ENCODE measurements around the gene TMEM106C. TPM values are rescaled to one million over a fixed set of nuclear protein-coding genes. Genes with fewer than 3 reads are reported as not detected.

TMEM106C gene
- polyA plus RNA-seq, 3 donors, result 8.7 to 9.7 (median 9.0) TPM

DNA sequence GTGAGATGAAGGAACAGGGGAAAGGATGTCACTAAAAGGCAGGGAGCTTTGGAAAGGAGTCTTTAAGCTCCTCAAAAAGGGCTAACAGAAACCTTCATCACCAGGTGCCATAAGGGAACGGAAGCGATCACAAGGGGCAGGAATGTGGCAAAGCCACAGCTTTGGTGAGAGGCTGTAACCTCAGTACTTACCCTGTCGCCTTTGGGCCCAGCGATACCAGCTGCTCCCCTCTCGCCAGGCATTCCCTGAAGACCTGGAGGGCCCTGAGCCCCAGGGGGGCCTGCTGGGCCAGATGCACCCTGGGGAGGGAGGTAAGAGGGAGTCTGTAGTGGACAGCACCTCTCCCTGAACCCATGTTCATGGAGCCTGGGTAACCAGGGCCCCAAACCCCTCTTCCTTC lies 18.9 kb downstream of the TMEM106C start:
- Mint-ChIP-seq H3K9me3 (no peaks in the 10 kb centered on the region), H3K36me3 (no peaks in the 10 kb centered on the region), H3K4me3 (no peak overlapping the region), H3K27me3 (ENCODE audit: low read depth in 3 of 3) (peaks cover 5 to 11% (median 6%) of the 10 kb centered on the region in 3 donors), H3K4me1 (no peaks in the 10 kb centered on the region), H3K27ac (no peak overlapping the region)
- Histone ChIP-seq H3K4me2 (replicated peaks; ENCODE audit: extremely low read depth, low read length, poor library complexity, severe bottlenecking) (no peak overlapping the region), H3K9ac (ENCODE audit: insufficient read depth, low read length, poor library complexity, severe bottlenecking) (no peak overlapping the region), H3K27ac (ENCODE audit: low read depth in 1 of 2, low read length in 2 of 2) (no peak overlapping the region), H2AFZ (ENCODE audit: insufficient read depth, low read depth, low read length, poor library complexity, severe bottlenecking) (no peak overlapping the region), H3K4me1 (ENCODE audit: control insufficient read depth in 1 of 2, insufficient read depth in 2 of 2, low read length in 2 of 2) (no peaks in the 10 kb centered on the region), H3K4me3 (replicated peaks in 1 of 3; ENCODE audit: low read depth in 2 of 3, low read length in 3 of 3) (no peak overlapping the region), H3K79me2 (ENCODE audit: insufficient read depth, low read length) (no peaks in the 10 kb centered on the region), H4K20me1 (ENCODE audit: insufficient read depth, low read length) (no peaks in the 10 kb centered on the region), H3K36me3 (replicated peaks in 1 of 2; ENCODE audit: control insufficient read depth in 1 of 2, insufficient read depth in 2 of 2, low read length in 2 of 2) (no peaks in the 10 kb centered on the region), H3K27me3 (ENCODE audit: control insufficient read depth in 2 of 2, insufficient read depth in 2 of 2, low read length in 2 of 2) (no peaks in the 10 kb centered on the region), H3K9me3 (replicated peaks in 1 of 2; ENCODE audit: control insufficient read depth in 1 of 2, insufficient read depth in 1 of 2, low read length in 2 of 2) (no peaks in the 10 kb centered on the region)
- intact Hi-C loops (cut with micrococcal nuclease), result no loop called here
- TF ChIP-seq, protein P1, sequence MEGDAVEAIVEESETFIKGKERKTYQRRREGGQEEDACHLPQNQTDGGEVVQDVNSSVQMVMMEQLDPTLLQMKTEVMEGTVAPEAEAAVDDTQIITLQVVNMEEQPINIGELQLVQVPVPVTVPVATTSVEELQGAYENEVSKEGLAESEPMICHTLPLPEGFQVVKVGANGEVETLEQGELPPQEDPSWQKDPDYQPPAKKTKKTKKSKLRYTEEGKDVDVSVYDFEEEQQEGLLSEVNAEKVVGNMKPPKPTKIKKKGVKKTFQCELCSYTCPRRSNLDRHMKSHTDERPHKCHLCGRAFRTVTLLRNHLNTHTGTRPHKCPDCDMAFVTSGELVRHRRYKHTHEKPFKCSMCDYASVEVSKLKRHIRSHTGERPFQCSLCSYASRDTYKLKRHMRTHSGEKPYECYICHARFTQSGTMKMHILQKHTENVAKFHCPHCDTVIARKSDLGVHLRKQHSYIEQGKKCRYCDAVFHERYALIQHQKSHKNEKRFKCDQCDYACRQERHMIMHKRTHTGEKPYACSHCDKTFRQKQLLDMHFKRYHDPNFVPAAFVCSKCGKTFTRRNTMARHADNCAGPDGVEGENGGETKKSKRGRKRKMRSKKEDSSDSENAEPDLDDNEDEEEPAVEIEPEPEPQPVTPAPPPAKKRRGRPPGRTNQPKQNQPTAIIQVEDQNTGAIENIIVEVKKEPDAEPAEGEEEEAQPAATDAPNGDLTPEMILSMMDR (IDR thresholded peaks at IDR 0.05), result no peak
- no peak for DNase-seq
- 88% methylated on average over 4 of the region's 5 CpGs for WGBS (ENCODE audit: insufficient coverage)

DNA sequence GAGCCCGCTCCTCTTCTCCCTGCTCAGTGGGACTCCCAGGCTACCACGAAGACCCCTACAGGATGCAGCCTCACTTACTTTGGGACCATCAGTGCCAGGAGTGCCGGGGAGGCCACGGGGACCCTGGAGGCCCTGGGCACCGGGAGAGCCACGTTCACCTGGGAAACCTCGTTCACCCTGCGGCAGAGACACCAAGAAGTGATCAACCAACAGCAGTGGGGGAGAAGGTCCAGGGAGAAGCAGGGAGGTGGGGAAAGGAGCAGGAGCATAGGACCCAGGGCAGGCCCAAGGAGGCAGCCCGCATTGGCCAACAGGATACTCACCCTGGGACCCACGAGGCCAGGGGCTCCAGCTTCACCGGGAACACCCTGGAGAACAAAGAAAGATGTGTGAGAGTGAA lies 19.4 kb downstream of the TMEM106C start:
- H4K20me1 ChIP-seq (ENCODE audit: insufficient read depth, low read length), result no peaks in the 10 kb centered on the region
- no peaks in the 10 kb centered on the region for H3K9me3 Mint-ChIP-seq
- no peak overlapping the region for H3K4me2 ChIP-seq (replicated peaks; ENCODE audit: extremely low read depth, low read length, poor library complexity, severe bottlenecking)
- no peaks in the 10 kb centered on the region for H3K79me2 ChIP-seq (ENCODE audit: insufficient read depth, low read length)
- intact Hi-C loops (cut with micrococcal nuclease), result no loop called here
- H3K4me1 ChIP-seq (ENCODE audit: control insufficient read depth in 1 of 2, insufficient read depth in 2 of 2, low read length in 2 of 2), result no peaks in the 10 kb centered on the region
- DNase-seq, result no peak
- no peak overlapping the region for H3K4me3 Mint-ChIP-seq
- 100% methylated on average over 5 of the region's 11 CpGs for WGBS (ENCODE audit: insufficient coverage)
- no peaks in the 10 kb centered on the region for H3K9me3 ChIP-seq (replicated peaks in 1 of 2; ENCODE audit: control insufficient read depth in 1 of 2, insufficient read depth in 1 of 2, low read length in 2 of 2)
- H3K27ac Mint-ChIP-seq, result peak overlapping the region in 1 of 7 donors; percentile 2
- H3K36me3 ChIP-seq (replicated peaks in 1 of 2; ENCODE audit: control insufficient read depth in 1 of 2, insufficient read depth in 2 of 2, low read length in 2 of 2), result no peaks in the 10 kb centered on the region
- no peaks in the 10 kb centered on the region for H3K4me1 Mint-ChIP-seq
- TF ChIP-seq, protein P1 (IDR thresholded peaks at IDR 0.05), result no peak
- H2AFZ ChIP-seq (ENCODE audit: insufficient read depth, low read depth, low read length, poor library complexity, severe bottlenecking), result no peak overlapping the region
- no peaks in the 10 kb centered on the region for H3K27me3 ChIP-seq (ENCODE audit: control insufficient read depth in 2 of 2, insufficient read depth in 2 of 2, low read length in 2 of 2)
- no peak overlapping the region for H3K27ac ChIP-seq (ENCODE audit: low read depth in 1 of 2, low read length in 2 of 2)
- H3K4me3 ChIP-seq (replicated peaks in 1 of 3; ENCODE audit: low read depth in 2 of 3, low read length in 3 of 3), result no peak overlapping the region
- H3K9ac ChIP-seq (ENCODE audit: insufficient read depth, low read length, poor library complexity, severe bottlenecking), result no peak overlapping the region
- H3K27me3 Mint-ChIP-seq (ENCODE audit: low read depth in 3 of 3), result peaks cover 5 to 12% (median 10%) of the 10 kb centered on the region in 3 donors
- H3K36me3 Mint-ChIP-seq, result no peaks in the 10 kb centered on the region
